IMR-90 (cell line): ENCODE measurements around the gene NPTX2.

ENCODE experiments used
- BHLHE40 ChIP-seq: fragments of 150-350 bp; IDR thresholded peaks from 2 replicates; pipeline ENCODE4 v1.6.1; 2016; ENCODE audit warnings: mild to moderate bottlenecking, low read depth, low read length
- CEBPB ChIP-seq: IDR thresholded peaks from 2 replicates; pipeline ENCODE4 v1.6.1; 2012; ENCODE audit warnings: low read depth, low read length, improper control_type of control experiment
- CTCF ChIP-seq: conservative IDR thresholded peaks from 2 replicates; pipeline ENCODE4 v1.5.1; 2012; ENCODE audit warnings: mild to moderate bottlenecking, low read depth, low read length, improper control_type of control experiment
- ELK1 ChIP-seq: fragments of 150-350 bp; IDR thresholded peaks from 2 replicates; pipeline ENCODE4 v1.6.1; 2016; ENCODE audit warnings: low read depth, mild to moderate bottlenecking, low read length, moderate library complexity, borderline replicate concordance
- FOS ChIP-seq: fragments of 150-350 bp; IDR thresholded peaks from 2 replicates; pipeline ENCODE4 v1.6.1; 2016; ENCODE audit warnings: low read depth, low read length
- MAFK ChIP-seq: IDR thresholded peaks from 2 replicates; pipeline ENCODE4 v1.6.1; 2012; ENCODE audit warnings: low read depth, low read length, improper control_type of control experiment
- MAZ ChIP-seq: IDR thresholded peaks from 2 replicates; pipeline ENCODE4 v1.6.1; 2012; ENCODE audit warnings: low read depth, mild to moderate bottlenecking, low read length, improper control_type of control experiment, moderate library complexity, borderline replicate concordance
- NFE2L2 ChIP-seq: fragments of 150-350 bp; IDR thresholded peaks from 2 replicates; pipeline ENCODE4 v1.6.1; 2016; ENCODE audit warnings: low read depth, mild to moderate bottlenecking, low read length
- POLR2A ChIP-seq: IDR thresholded peaks from 2 replicates; pipeline ENCODE4 v1.6.1; 2012; ENCODE audit warnings: mild to moderate bottlenecking, low read depth, low read length
- RAD21 ChIP-seq: IDR thresholded peaks from 2 replicates; pipeline ENCODE4 v1.6.1; 2012; ENCODE audit warnings: low read length, improper control_type of control experiment
- RCOR1 ChIP-seq: IDR thresholded peaks from 2 replicates; pipeline ENCODE4 v1.6.1; 2012; ENCODE audit warnings: mild to moderate bottlenecking, low read length, improper control_type of control experiment; ENCODE audit not compliant: insufficient replicate concordance
- USF2 ChIP-seq: fragments of 150-350 bp; IDR thresholded peaks from 2 replicates; pipeline ENCODE4 v1.6.1; 2017; ENCODE audit warnings: mild to moderate bottlenecking, antibody characterized with exemption, low read length, low read depth

- TF ChIP-seq ELK1 (no peak), POLR2A (no peak), CTCF (no peak), BHLHE40 (no peak), NFE2L2 (no peak), CEBPB (no peak), MAZ (no peak), RCOR1 (no peak), MAFK (no peak), FOS (no peak), RAD21 (no peak), USF2 (no peak)
These were observed 40.7 kb downstream of the NPTX2 start for GRCh38 chr7:98657736-98658135.
